Neural cell (in vitro differentiated cells): ENCODE results near the gene DHRS4L2. TPM values are rescaled to one million over a fixed set of nuclear protein-coding genes. Genes with fewer than 3 reads are reported as not detected.

Experiments
- H2AFZ ChIP-seq: fragments of 200-600, 300-800 bp; sonication (generic), shearing (Covaris generic); 2 replicates; pipeline ENCODE4 v1.6.0; 2014; ENCODE audit warnings: low read depth, mild to moderate bottlenecking, antibody characterized with exemption, low read length, moderate library complexity
- H3F3A ChIP-seq: fragments of 200-600 bp; shearing (Covaris generic); 2 replicates; pipeline ENCODE4 v1.6.1; 2016; ENCODE audit warnings: mild to moderate bottlenecking, moderate library complexity, mixed read lengths, antibody characterized with exemption, low read length; ENCODE audit not compliant: insufficient read depth, poor library complexity, severe bottlenecking
- H3K27ac ChIP-seq: fragments of 200-600, 300-800 bp; sonication (generic), shearing (Covaris generic); 2 replicates; pipeline ENCODE4 v1.5.1; 2014; ENCODE audit warnings: mild to moderate bottlenecking, low read length, moderate library complexity
- H3K27me3 ChIP-seq: fragments of 300-800, 200-600 bp; sonication (generic), shearing (Covaris generic); 2 replicates; pipeline ENCODE4 v1.6.0; 2014; ENCODE audit warnings: mild to moderate bottlenecking, low read depth, low read length, moderate library complexity; ENCODE audit not compliant: insufficient read depth
- H3K36me3 ChIP-seq: fragments of 300-800, 200-600 bp; sonication (generic), shearing (Covaris generic); 2 replicates; pipeline ENCODE4 v1.5.1; 2014; ENCODE audit warnings: mild to moderate bottlenecking, antibody characterized with exemption, low read length, moderate library complexity; ENCODE audit not compliant: insufficient read depth
- H3K4me2 ChIP-seq: fragments of 300-800, 200-600 bp; sonication (generic), shearing (Covaris generic); 2 replicates; pipeline ENCODE4 v1.6.0; 2014; ENCODE audit warnings: mild to moderate bottlenecking, low read length
- H3K4me3 ChIP-seq: fragments of 300-800, 200-600 bp; sonication (generic), shearing (Covaris generic); 2 replicates; pipeline ENCODE4 v1.5.1; 2014; ENCODE audit warnings: mild to moderate bottlenecking, low read length, moderate library complexity
- H3K79me2 ChIP-seq: fragments of 200-600 bp; shearing (Covaris generic); replicated peaks from 2 replicates; pipeline ENCODE4 v1.6.0; 2014; ENCODE audit warnings: mild to moderate bottlenecking, low read length, moderate library complexity; ENCODE audit not compliant: insufficient read depth
- H3K9ac ChIP-seq: fragments of 300-800, 200-600 bp; sonication (generic), shearing (Covaris generic); 2 replicates; pipeline ENCODE4 v1.6.1; 2016; ENCODE audit warnings: mild to moderate bottlenecking, low read length, mixed read lengths
- H3K9me2 ChIP-seq: fragments of 200-600 bp; shearing (Covaris generic); 2 replicates; pipeline ENCODE4 v1.6.1; 2016; ENCODE audit warnings: mild to moderate bottlenecking, low read length, mixed read lengths; ENCODE audit not compliant: insufficient read depth
- H3K9me3 ChIP-seq: fragments of 200-600, 300-800 bp; sonication (generic), shearing (Covaris generic); 2 replicates; pipeline ENCODE4 v1.6.1; 2016; ENCODE audit warnings: mild to moderate bottlenecking, mixed run types, low read length, moderate library complexity, mixed read lengths
- H4K20me1 ChIP-seq: fragments of 200-600 bp; shearing (Covaris generic); 2 replicates; pipeline ENCODE4 v1.6.1; 2016; ENCODE audit warnings: mild to moderate bottlenecking, mixed run types; ENCODE audit not compliant: insufficient read depth
- EP300 ChIP-seq: fragments of 450-650 bp; conservative IDR thresholded peaks from 2 replicates; pipeline ENCODE4 v1.6.1; 2014; ENCODE audit warnings: antibody characterized with exemption, mild to moderate bottlenecking, moderate library complexity; ENCODE audit not compliant: poor library complexity, severe bottlenecking
- EZH2 ChIP-seq: fragments of 200-600, 300-800 bp; shearing (Covaris generic), sonication (generic); IDR thresholded peaks from 2 replicates; pipeline ENCODE4 v1.6.1; 2014; ENCODE audit warnings: antibody characterized with exemption, low read length, borderline replicate concordance, mild to moderate bottlenecking; ENCODE audit not compliant: insufficient read depth, poor library complexity, severe bottlenecking
- MXI1 ChIP-seq: fragments of 450-650 bp; conservative IDR thresholded peaks from 2 replicates; pipeline ENCODE4 v1.6.1; 2014; ENCODE audit warnings: antibody characterized with exemption, mild to moderate bottlenecking; ENCODE audit not compliant: poor library complexity, severe bottlenecking
- RAD21 ChIP-seq: fragments of 450-650 bp; conservative IDR thresholded peaks from 2 replicates; pipeline ENCODE4 v1.6.1; 2014; ENCODE audit warnings: antibody characterized with exemption, mild to moderate bottlenecking, moderate library complexity
- SMC3 ChIP-seq: fragments of 450-650 bp; conservative IDR thresholded peaks from 2 replicates; pipeline ENCODE4 v1.6.1; 2014; ENCODE audit warnings: antibody characterized with exemption, mild to moderate bottlenecking, moderate library complexity; ENCODE audit not compliant: poor library complexity
- TAF1 ChIP-seq: IDR thresholded peaks from 2 replicates; pipeline ENCODE4 v1.6.1; 2012; ENCODE audit warnings: low read depth
- polyA plus RNA-seq: library from polyadenylated mRNA; depleted of rRNA; stranded (reverse); fragments of >200 nt; gene quantifications from 2 replicates; pipeline ENCODE4 v1.2.3, GENCODE V29; 2014
- TF ChIP-seq, protein P1 (sequence below): IDR thresholded peaks from 2 replicates; pipeline ENCODE4 v1.6.1; 2012; ENCODE audit warnings: borderline replicate concordance

DHRS4L2 gene
- polyA plus RNA-seq, 1 donor from 2014 or later, result 3.0 TPM

DNA sequence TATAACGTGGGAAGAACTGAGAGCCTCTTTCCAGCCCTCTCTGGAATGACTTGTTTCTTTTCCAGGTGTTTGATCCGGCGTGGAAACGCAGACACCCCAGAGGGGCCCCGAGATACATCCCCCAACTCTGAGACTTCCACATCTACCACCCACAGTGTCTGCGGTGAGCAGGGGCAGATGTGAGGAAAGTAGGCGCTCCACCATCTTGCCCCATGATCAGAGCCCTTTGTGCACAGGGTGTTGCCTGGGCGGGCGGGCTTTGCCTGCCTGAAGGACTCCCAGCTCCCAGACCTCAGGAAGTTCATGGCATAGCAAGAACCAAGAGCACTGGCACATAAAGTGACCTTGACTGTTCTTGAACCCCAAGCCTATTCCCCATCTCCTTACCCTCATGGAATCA is 65.9 kb downstream of the DHRS4L2 start:
- Histone ChIP-seq H3K9me2 (no peaks in the 10 kb centered on the region), H3K9ac (no peak overlapping the region), H3K36me3 (no peaks in the 10 kb centered on the region), H3K4me3 (no peak overlapping the region), H3K27ac (no peak overlapping the region), H4K20me1 (no peaks in the 10 kb centered on the region), H3K4me2 (no peak overlapping the region), H3K27me3 (no peaks in the 10 kb centered on the region), H3K9me3 (no peaks in the 10 kb centered on the region), H3F3A (no peaks in the 10 kb centered on the region), H3K79me2 (peaks cover 11% of the 10 kb centered on the region), H2AFZ (no peak overlapping the region)
- no peak for TF ChIP-seq SMC3
- TF ChIP-seq MXI1, result no peak
- TF ChIP-seq, protein P1, sequence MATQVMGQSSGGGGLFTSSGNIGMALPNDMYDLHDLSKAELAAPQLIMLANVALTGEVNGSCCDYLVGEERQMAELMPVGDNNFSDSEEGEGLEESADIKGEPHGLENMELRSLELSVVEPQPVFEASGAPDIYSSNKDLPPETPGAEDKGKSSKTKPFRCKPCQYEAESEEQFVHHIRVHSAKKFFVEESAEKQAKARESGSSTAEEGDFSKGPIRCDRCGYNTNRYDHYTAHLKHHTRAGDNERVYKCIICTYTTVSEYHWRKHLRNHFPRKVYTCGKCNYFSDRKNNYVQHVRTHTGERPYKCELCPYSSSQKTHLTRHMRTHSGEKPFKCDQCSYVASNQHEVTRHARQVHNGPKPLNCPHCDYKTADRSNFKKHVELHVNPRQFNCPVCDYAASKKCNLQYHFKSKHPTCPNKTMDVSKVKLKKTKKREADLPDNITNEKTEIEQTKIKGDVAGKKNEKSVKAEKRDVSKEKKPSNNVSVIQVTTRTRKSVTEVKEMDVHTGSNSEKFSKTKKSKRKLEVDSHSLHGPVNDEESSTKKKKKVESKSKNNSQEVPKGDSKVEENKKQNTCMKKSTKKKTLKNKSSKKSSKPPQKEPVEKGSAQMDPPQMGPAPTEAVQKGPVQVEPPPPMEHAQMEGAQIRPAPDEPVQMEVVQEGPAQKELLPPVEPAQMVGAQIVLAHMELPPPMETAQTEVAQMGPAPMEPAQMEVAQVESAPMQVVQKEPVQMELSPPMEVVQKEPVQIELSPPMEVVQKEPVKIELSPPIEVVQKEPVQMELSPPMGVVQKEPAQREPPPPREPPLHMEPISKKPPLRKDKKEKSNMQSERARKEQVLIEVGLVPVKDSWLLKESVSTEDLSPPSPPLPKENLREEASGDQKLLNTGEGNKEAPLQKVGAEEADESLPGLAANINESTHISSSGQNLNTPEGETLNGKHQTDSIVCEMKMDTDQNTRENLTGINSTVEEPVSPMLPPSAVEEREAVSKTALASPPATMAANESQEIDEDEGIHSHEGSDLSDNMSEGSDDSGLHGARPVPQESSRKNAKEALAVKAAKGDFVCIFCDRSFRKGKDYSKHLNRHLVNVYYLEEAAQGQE, result no peak
- no peak for TF ChIP-seq EP300
- TF ChIP-seq EZH2, result no peak
- no peak for TF ChIP-seq RAD21
- TF ChIP-seq TAF1, result no peak

Other genes starting within 250 kb of the DHRS4L2 start
- gene DHRS4, start 35.2 kb upstream of the DHRS4L2 start, polyA plus RNA-seq, result 7.7 and 7.8 TPM in 2 replicates
- 43.6 and 49.3 TPM in 2 replicates for gene CARMIL3, start 63.1 kb downstream of the DHRS4L2 start, polyA plus RNA-seq
- gene CPNE6, start 82.6 kb downstream of the DHRS4L2 start, polyA plus RNA-seq, result 2.3 and 4.1 TPM in 2 replicates
- 0.20 and 1.2 TPM in 2 replicates for gene PCK2, start 105.4 kb downstream of the DHRS4L2 start, polyA plus RNA-seq
- 74.5 and 106 TPM in 2 replicates for gene DCAF11, start 125.8 kb downstream of the DHRS4L2 start, polyA plus RNA-seq
- 9.5 TPM in 2 replicates for gene NRL, start 126.0 kb downstream of the DHRS4L2 start, polyA plus RNA-seq
- gene FITM1, start 141.7 kb downstream of the DHRS4L2 start, polyA plus RNA-seq, result 0.62 and 0.88 TPM in 2 replicates
- 39.5 and 55.8 TPM in 2 replicates for gene PSME1, start 147.3 kb downstream of the DHRS4L2 start, polyA plus RNA-seq
- gene EMC9, start 152.7 kb downstream of the DHRS4L2 start, polyA plus RNA-seq, result 45.1 and 54.6 TPM in 2 replicates
- 69.1 and 73.3 TPM in 2 replicates for gene PSME2, start 157.7 kb downstream of the DHRS4L2 start, polyA plus RNA-seq
- 69.6 and 98.7 TPM in 2 replicates for gene RNF31, start 158.6 kb downstream of the DHRS4L2 start, polyA plus RNA-seq
- 5.9 and 19.6 TPM in 2 replicates for gene IRF9, start 172.3 kb downstream of the DHRS4L2 start, polyA plus RNA-seq
- gene REC8, start 183.2 kb downstream of the DHRS4L2 start, polyA plus RNA-seq, result 18.5 and 22.8 TPM in 2 replicates
- gene IPO4, start 199.9 kb downstream of the DHRS4L2 start, polyA plus RNA-seq, result 9.2 and 13.4 TPM in 2 replicates
- 25.1 and 34.2 TPM in 2 replicates for gene TM9SF1, start 206.5 kb downstream of the DHRS4L2 start, polyA plus RNA-seq
- gene TSSK4, start 216.8 kb downstream of the DHRS4L2 start, polyA plus RNA-seq, result 0.17 TPM in 1 of 2 replicates, not detected in the other
- gene CHMP4A, start 224.6 kb downstream of the DHRS4L2 start, polyA plus RNA-seq, result 55.3 and 67.6 TPM in 2 replicates
- 94.2 and 116 TPM in 2 replicates for gene MDP1, start 227.1 kb downstream of the DHRS4L2 start, polyA plus RNA-seq
- 406 and 431 TPM in 2 replicates for gene NEDD8, start 243.4 kb downstream of the DHRS4L2 start, polyA plus RNA-seq
- gene GMPR2, start 244.0 kb downstream of the DHRS4L2 start, polyA plus RNA-seq, result 132 and 403 TPM in 2 replicates